Peyer's patch (tissue), 4 donors: ENCODE data around the gene KMT5C. TPM values are rescaled to one million over a fixed set of nuclear protein-coding genes. Genes with fewer than 3 reads are reported as not detected.

Experiments
- DNase-seq, 3 donors: peaks; one replicate each; pipeline ENCODE4 v3.0.0-alpha.2; 2017 to 2019
- H3K27ac ChIP-seq, 4 donors: fragments of 200-600 bp; sonication (generic); one replicate each; pipeline ENCODE4 v1.5.1; 2016 to 2019
- H3K27me3 ChIP-seq, 2 donors: fragments of 200-600 bp; sonication (generic); one replicate each; pipeline ENCODE4 v1.5.1; 2019
- H3K36me3 ChIP-seq, 3 donors: fragments of 200-600 bp; sonication (generic); one replicate each; pipeline ENCODE4 v1.5.1; 2016 to 2019
- H3K4me1 ChIP-seq, 4 donors: fragments of 200-600 bp; sonication (generic); one replicate each; pipeline ENCODE4 v1.5.1; 2016 to 2019
- H3K4me3 ChIP-seq, 4 donors: fragments of 200-600 bp; sonication (generic); 1 replicate in 3 of 4; 2 replicates in 1 of 4; pipeline ENCODE4 v1.5.1; 2016 to 2019; ENCODE audit warnings: mild to moderate bottlenecking in 1 of 4
- H3K9me3 ChIP-seq, 4 donors: fragments of 200-600 bp; sonication (generic); one replicate each; pipeline ENCODE4 v1.5.1; 2016 to 2019; ENCODE audit warnings: mild to moderate bottlenecking in 1 of 4
- CTCF ChIP-seq, 6 experiments: fragments of 450-650 bp in 4 of 6; fragments of 200-600 bp in 2 of 6; sonication (generic) in 1 of 6; IDR thresholded peaks; one replicate each; pipeline ENCODE4 v1.5.1; 2017 to 2019; ENCODE audit warnings: antibody characterized with exemption in 6 of 6, mild to moderate bottlenecking in 3 of 6, moderate library complexity in 1 of 6
- POLR2A ChIP-seq, 2 donors: fragments of 450-650 bp; IDR thresholded peaks; one replicate each; pipeline ENCODE4 v1.5.1; 2017; ENCODE audit warnings: antibody characterized with exemption in 2 of 2, mild to moderate bottlenecking in 2 of 2, moderate library complexity in 2 of 2
- total RNA-seq, 4 donors: library from RNA; depleted of rRNA; stranded (reverse); fragments of >200 nt; gene quantifications; one replicate each; pipeline ENCODE4 v1.1.0, GENCODE V29; 2016

Gene KMT5C
- total RNA-seq, 4 donors from 2014 or later: 14.4 to 45.6 (median 43.9) TPM

GRCh38 chr19:55339889-55340783 is 460 bp downstream of the KMT5C start:
- H3K27me3 ChIP-seq: no peaks in the 10 kb centered on the region

GRCh38 chr19:55340784-55341147 is 1.1 kb downstream of the KMT5C start:
- H3K9me3 ChIP-seq: no peaks in the 10 kb centered on the region
- H3K4me1 ChIP-seq: peaks cover 0 to 20% (median 13%) of the 10 kb centered on the region in 4 donors
- H3K4me3 ChIP-seq: peak overlapping the region; percentile 70 to 94 (median 80)
- peaks cover 0 to 22% (median 0%) of the 10 kb centered on the region in 3 donors for H3K36me3 ChIP-seq
- no peaks in the 10 kb centered on the region for H3K27me3 ChIP-seq
- no peak for DNase-seq
- peak overlapping the region; percentile 31 to 98 (median 94) for H3K27ac ChIP-seq
- TF ChIP-seq POLR2A (IDR thresholded peaks at IDR 0.05) (no peak), CTCF (IDR thresholded peaks at IDR 0.05) (peak in 2 of 6 experiments; percentile 7 to 20)

More at GRCh38 chr19:55339889-55340783, 460 bp downstream of the KMT5C start:
- H3K27ac ChIP-seq: peak overlapping the region; percentile 84 to 98 (median 94)
- no peaks in the 10 kb centered on the region for H3K9me3 ChIP-seq
- DNase-seq: peak in 1 of 3 donors; percentile 58
- TF ChIP-seq POLR2A (IDR thresholded peaks at IDR 0.05) (peak; percentile 87 to 93), CTCF (IDR thresholded peaks at IDR 0.05) (no peak)
- peaks cover 0 to 22% (median 0%) of the 10 kb centered on the region in 3 donors for H3K36me3 ChIP-seq
- peaks cover 0 to 20% (median 11%) of the 10 kb centered on the region in 4 donors for H3K4me1 ChIP-seq
- H3K4me3 ChIP-seq: peak overlapping the region; percentile 70 to 94 (median 80)

GRCh38 chr19:55341171-55341588 is 1.5 kb downstream of the KMT5C start:
- peak; percentile 26 to 84 (median 83) for DNase-seq
- H3K27ac ChIP-seq: peak overlapping the region; percentile 31 to 98 (median 94)
- peaks cover 0 to 22% (median 0%) of the 10 kb centered on the region in 3 donors for H3K36me3 ChIP-seq
- H3K27me3 ChIP-seq: no peaks in the 10 kb centered on the region
- TF ChIP-seq CTCF (IDR thresholded peaks at IDR 0.05): no peak
- no peak for TF ChIP-seq POLR2A (IDR thresholded peaks at IDR 0.05)
- H3K9me3 ChIP-seq: no peaks in the 10 kb centered on the region
- H3K4me3 ChIP-seq: peak overlapping the region; percentile 70 to 94 (median 80)
- H3K4me1 ChIP-seq: peaks cover 0 to 21% (median 14%) of the 10 kb centered on the region in 4 donors

- Histone ChIP-seq H3K9me3 (no peaks in the 10 kb centered on the region), H3K4me1 (peaks cover 0 to 21% (median 14%) of the 10 kb centered on the region in 4 donors), H3K36me3 (peaks cover 0 to 28% (median 0%) of the 10 kb centered on the region in 3 donors), H3K4me3 (peak overlapping the region in 1 of 4 donors; percentile 70), H3K27ac (no peak overlapping the region), H3K27me3 (no peaks in the 10 kb centered on the region)
- no peak for TF ChIP-seq POLR2A (IDR thresholded peaks at IDR 0.05)
- TF ChIP-seq CTCF (IDR thresholded peaks at IDR 0.05): no peak
- no peak for DNase-seq
Measured at GRCh38 chr19:55341595-55342531, 2.2 kb downstream of the KMT5C start.

- Histone ChIP-seq H3K4me1 (peaks cover 0 to 21% (median 11%) of the 10 kb centered on the region in 4 donors), H3K27ac (no peak overlapping the region), H3K9me3 (no peaks in the 10 kb centered on the region), H3K36me3 (peaks cover 0 to 30% (median 0%) of the 10 kb centered on the region in 3 donors), H3K27me3 (no peaks in the 10 kb centered on the region), H3K4me3 (no peak overlapping the region)
- TF ChIP-seq CTCF (IDR thresholded peaks at IDR 0.05) (no peak), POLR2A (IDR thresholded peaks at IDR 0.05) (no peak)
- DNase-seq: no peak
Measured at GRCh38 chr19:55344444-55344843, 4.8 kb downstream of the KMT5C start.
